Naive B cell (primary cell): ENCODE measurements around the gene NFXL1. TPM values are rescaled to one million over a fixed set of nuclear protein-coding genes. Genes with fewer than 3 reads are reported as not detected.

Experiments
- ATAC-seq, 2 donors: fragments of 150-1000 bp; cut with Tn5 transposase; 2 replicates each; pipeline ENCODE4 v1.10.0; 2021; ENCODE audit warnings: low read depth in 2 of 2, mild to moderate bottlenecking in 2 of 2, moderate library complexity in 2 of 2
- DNase-seq: peaks from one replicate; pipeline ENCODE4 v3.0.0; 2022
- H3K27ac Mint-ChIP-seq, 6 donors: one replicate each; pipeline ENCODE4 v1.8.0; 2020 to 2022; ENCODE audit warnings: mild to moderate bottlenecking in 6 of 6, mixed read lengths in 6 of 6, moderate library complexity in 5 of 6, inconsistent platforms in 2 of 6
- H3K27me3 Mint-ChIP-seq, 3 donors: one replicate each; pipeline ENCODE4 v1.8.0; 2021 to 2022; ENCODE audit warnings: mixed read lengths in 3 of 3, mild to moderate bottlenecking in 1 of 3
- H3K36me3 Mint-ChIP-seq, 2 donors: one replicate each; pipeline ENCODE4 v1.8.0; 2020 to 2022; ENCODE audit warnings: mixed read lengths in 2 of 2, inconsistent platforms in 1 of 2, mild to moderate bottlenecking in 1 of 2
- H3K4me1 Mint-ChIP-seq, 3 donors: one replicate each; pipeline ENCODE4 v1.8.0; 2020 to 2022; ENCODE audit warnings: mixed read lengths in 3 of 3, inconsistent platforms in 1 of 3, mild to moderate bottlenecking in 1 of 3, moderate library complexity in 1 of 3
- H3K4me3 Mint-ChIP-seq, 8 donors: one replicate each; pipeline ENCODE4 v1.8.0; 2020 to 2022; ENCODE audit warnings: mild to moderate bottlenecking in 8 of 8, mixed read lengths in 8 of 8, moderate library complexity in 8 of 8, inconsistent platforms in 2 of 8
- H3K9me3 Mint-ChIP-seq, 7 donors: one replicate each; pipeline ENCODE4 v1.8.0; 2020 to 2022; ENCODE audit warnings: mixed read lengths in 7 of 7, mild to moderate bottlenecking in 5 of 7, inconsistent platforms in 2 of 7, moderate library complexity in 1 of 7
- polyA plus RNA-seq, 6 donors: library from polyadenylated mRNA; unstranded; fragments of 300-500 nt; fragmentation: Illumina TruSeq; gene quantifications; one replicate each; pipeline ENCODE4 v1.2.3, GENCODE V29; 2021; ENCODE audit warnings: low read depth in 6 of 6

NFXL1 gene
- polyA plus RNA-seq, 6 donors from 2014 or later, result 0.45 to 9.8 (median 7.3) TPM

DNA sequence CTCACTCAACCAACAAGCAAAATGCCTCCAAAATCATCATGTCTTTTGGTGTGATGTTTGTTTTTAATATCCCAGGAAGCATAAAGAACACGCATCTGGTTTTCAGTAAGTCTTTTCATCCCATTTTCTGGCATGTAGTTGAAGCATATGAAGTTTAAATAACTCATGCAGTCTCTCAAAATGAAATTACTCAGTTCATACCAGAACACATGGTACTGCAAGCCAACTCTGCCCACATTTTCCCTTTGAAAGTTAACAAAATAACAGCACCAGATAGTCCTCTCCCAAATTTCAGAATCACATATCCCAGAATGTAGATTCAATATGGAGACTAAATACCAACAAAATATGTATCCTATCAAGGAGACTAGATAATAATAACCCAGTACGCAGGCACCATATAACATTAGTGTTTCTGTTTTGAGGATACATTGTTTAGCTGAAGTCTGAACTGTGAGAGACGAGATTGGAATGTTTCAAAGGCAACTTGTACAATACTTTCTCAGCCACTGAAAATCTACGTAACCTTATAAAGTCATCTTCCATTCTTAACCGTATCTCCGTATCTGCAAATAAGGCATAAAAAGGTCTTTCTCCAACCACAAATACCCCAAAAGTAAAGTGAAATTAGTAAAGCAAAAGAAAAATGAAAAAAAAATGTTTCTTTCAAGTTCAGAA lies 99.6 kb downstream of the NFXL1 start:
- ATAC-seq (no peak), DNase-seq (no peak)
- Mint-ChIP-seq H3K4me3 (no peak overlapping the region), H3K27me3 (peaks cover 10 to 38% (median 16%) of the 10 kb centered on the region in 3 donors), H3K36me3 (no peaks in the 10 kb centered on the region), H3K27ac (no peak overlapping the region), H3K4me1 (no peaks in the 10 kb centered on the region), H3K9me3 (no peaks in the 10 kb centered on the region)

DNA sequence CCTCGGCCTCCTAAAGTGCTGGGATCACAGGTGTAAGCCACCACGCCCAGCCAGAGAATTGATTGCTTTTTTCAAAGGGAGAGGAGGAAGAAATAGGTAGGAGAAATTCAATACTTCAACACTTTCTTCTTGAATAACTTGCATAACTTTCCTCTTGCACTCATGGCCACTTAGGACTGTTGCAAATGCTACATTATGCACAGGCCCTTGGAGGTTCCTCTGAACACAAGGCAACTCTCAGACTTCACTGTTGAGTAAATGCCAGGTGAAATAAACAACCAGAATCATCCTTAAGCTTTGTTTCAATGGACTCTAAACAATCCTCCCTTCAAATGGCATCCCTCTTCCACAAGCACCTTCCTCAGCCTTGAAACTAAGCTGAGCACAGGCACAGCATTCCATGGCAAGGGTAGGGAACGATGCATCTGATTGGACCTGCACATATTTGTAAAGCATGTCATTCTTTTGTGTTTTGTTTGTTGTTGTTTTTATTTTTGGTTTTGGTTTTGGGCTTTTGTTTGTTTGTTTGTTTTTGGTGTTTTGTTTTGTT lies 104.7 kb downstream of the NFXL1 start:
- no peak for DNase-seq
- no peak for ATAC-seq
- Mint-ChIP-seq H3K4me1 (no peaks in the 10 kb centered on the region), H3K4me3 (no peak overlapping the region), H3K36me3 (no peaks in the 10 kb centered on the region), H3K9me3 (peaks cover 0 to 4% (median 0%) of the 10 kb centered on the region in 7 donors), H3K27me3 (peaks cover 10 to 24% (median 12%) of the 10 kb centered on the region in 3 donors), H3K27ac (peak overlapping the region in 1 of 6 donors; percentile 9)

DNA sequence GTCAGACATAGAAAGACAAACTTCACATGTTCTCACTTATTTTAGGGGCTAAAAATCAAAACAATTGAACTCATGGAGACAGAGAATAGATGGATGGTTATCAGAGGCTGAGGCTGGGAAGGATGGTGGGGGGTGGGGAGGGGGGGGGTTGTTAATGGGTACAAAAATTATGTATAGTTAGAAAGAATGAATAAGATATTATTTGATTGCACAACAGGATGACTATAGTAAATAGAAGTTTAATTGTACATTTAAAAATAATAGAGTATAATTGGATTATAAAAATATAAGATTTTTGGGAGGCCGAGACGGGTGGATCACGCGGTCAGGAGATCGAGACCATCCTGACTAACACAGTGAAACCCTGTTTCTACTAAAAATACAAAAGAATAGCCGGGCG lies 109.8 kb downstream of the NFXL1 start:
- H3K27ac Mint-ChIP-seq, result no peak overlapping the region
- no peak overlapping the region for H3K4me3 Mint-ChIP-seq
- H3K27me3 Mint-ChIP-seq, result peaks cover 0 to 8% (median 7%) of the 10 kb centered on the region in 3 donors
- H3K9me3 Mint-ChIP-seq, result peaks cover 0 to 7% (median 5%) of the 10 kb centered on the region in 7 donors
- ATAC-seq (no peak), DNase-seq (no peak)
- H3K4me1 Mint-ChIP-seq, result no peaks in the 10 kb centered on the region
- peaks cover 0 to 8% of the 10 kb centered on the region in 2 donors for H3K36me3 Mint-ChIP-seq

DNA sequence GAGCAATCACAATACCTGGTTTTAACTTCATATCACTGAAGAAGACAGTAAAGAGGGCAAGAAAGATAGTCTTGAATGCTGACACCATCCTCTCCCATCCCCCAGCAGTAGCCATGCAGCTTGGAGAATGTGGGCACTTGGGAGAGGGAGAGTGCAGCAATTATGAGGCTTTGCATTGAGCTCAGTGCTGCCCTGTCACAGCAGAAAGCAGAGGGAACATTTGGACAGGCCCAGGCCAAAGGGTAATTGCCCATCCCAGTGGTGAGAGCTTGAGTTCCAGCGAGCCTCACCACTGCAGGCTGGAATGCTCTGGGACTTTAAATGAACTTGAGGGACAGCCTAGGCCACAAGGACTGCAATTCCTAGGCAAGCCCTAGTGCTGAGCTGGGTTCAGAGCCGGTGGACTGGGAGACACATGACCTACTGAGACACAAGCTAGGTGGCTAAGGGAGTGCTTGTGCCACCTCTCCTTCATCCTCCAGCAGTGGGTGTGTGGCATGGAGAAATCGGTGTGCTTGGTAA lies 112.8 kb downstream of the NFXL1 start:
- DNase-seq (no peak), ATAC-seq (no peak)
- Mint-ChIP-seq H3K27me3 (peaks cover 4 to 7% (median 7%) of the 10 kb centered on the region in 3 donors), H3K9me3 (peaks cover 0 to 7% (median 5%) of the 10 kb centered on the region in 7 donors), H3K36me3 (peaks cover 0 to 8% of the 10 kb centered on the region in 2 donors), H3K4me3 (no peak overlapping the region), H3K4me1 (no peaks in the 10 kb centered on the region), H3K27ac (no peak overlapping the region)

DNA sequence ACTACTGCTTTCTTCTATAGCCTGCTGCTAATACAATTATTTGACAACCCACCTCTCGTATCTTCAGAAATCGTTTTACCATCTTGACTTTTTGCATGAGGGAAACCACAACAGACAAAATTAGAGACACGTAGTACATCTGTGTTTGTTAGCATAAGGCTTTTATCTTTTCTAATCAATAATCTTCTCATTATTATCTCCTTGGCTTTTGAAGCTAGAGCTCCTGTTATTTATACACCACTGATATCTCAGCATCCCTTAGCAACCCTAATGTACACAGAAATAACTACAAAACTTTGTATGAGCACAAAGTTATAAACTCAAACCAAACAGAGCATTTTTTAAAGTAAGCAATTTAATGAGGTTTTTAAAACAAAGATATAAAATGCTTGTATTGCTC lies 116.2 kb downstream of the NFXL1 start:
- Mint-ChIP-seq H3K4me3 (no peak overlapping the region), H3K36me3 (no peaks in the 10 kb centered on the region), H3K4me1 (no peaks in the 10 kb centered on the region), H3K9me3 (peaks cover 0 to 3% (median 0%) of the 10 kb centered on the region in 7 donors), H3K27ac (no peak overlapping the region), H3K27me3 (peaks cover 4 to 7% (median 7%) of the 10 kb centered on the region in 3 donors)
- DNase-seq (no peak), ATAC-seq (no peak)

Other genes starting within 250 kb of the NFXL1 start
- under 1 TPM in 2 of 6 donors, not detected in 4; 0.05 to 0.12 TPM for gene CORIN, start 76.5 kb downstream of the NFXL1 start, polyA plus RNA-seq
- gene CNGA1, start 102.1 kb upstream of the NFXL1 start, polyA plus RNA-seq, result not detected
- under 1 TPM in 2 of 6 donors, not detected in 4; 0.29 to 0.66 TPM for gene NIPAL1, start 102.2 kb upstream of the NFXL1 start, polyA plus RNA-seq
- under 1 TPM; 0.13 to 0.53 (median 0.39) TPM for gene TXK, start 219.7 kb upstream of the NFXL1 start, polyA plus RNA-seq